Mammary epithelial cell (primary cell): ENCODE data around the gene BAG3.

Source experiments
- EZH2 ChIP-seq: IDR thresholded peaks from 2 replicates; pipeline ENCODE4 v1.6.1; 2012; ENCODE audit warnings: low read length, inconsistent platforms, borderline replicate concordance
- TF ChIP-seq, protein P1 (sequence below), 2 donors: IDR thresholded peaks in 1 of 2; conservative IDR thresholded peaks in 1 of 2; 2 replicates each; pipeline ENCODE4 v1.5.1; 2011 to 2012; ENCODE audit warnings: inconsistent platforms in 2 of 2, low read length in 2 of 2, mild to moderate bottlenecking in 2 of 2, control low read depth in 1 of 2, low read depth in 1 of 2; ENCODE audit not compliant: insufficient read depth in 1 of 2; ENCODE audit errors: extremely low read depth in 1 of 2

DNA sequence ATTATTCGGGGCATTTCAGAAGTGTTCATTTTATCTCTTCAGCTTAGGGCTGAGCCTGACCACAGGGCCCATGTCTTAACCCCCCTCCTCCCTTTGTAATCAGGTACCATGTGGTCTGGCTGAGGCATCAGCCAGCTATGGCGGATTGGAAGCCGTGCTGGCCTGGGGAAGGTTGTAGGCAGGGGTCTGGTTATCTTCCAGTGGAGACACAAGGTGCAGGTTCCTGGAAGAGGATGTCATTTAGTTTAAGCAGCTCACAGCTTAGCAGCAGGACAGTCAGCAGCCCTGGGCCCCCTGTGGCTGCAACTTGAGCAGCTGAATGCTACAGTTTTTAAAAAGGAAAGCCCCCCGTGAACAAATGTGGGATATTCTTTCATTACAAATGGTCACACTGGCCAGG, 22.1 kb downstream of the BAG3 start:
- TF ChIP-seq, protein P1, sequence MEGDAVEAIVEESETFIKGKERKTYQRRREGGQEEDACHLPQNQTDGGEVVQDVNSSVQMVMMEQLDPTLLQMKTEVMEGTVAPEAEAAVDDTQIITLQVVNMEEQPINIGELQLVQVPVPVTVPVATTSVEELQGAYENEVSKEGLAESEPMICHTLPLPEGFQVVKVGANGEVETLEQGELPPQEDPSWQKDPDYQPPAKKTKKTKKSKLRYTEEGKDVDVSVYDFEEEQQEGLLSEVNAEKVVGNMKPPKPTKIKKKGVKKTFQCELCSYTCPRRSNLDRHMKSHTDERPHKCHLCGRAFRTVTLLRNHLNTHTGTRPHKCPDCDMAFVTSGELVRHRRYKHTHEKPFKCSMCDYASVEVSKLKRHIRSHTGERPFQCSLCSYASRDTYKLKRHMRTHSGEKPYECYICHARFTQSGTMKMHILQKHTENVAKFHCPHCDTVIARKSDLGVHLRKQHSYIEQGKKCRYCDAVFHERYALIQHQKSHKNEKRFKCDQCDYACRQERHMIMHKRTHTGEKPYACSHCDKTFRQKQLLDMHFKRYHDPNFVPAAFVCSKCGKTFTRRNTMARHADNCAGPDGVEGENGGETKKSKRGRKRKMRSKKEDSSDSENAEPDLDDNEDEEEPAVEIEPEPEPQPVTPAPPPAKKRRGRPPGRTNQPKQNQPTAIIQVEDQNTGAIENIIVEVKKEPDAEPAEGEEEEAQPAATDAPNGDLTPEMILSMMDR (conservative IDR thresholded peaks at IDR 0.05 in 1 of 2, IDR thresholded peaks at IDR 0.05 in 1 of 2; ENCODE audit: extremely low read depth in 1 of 2, insufficient read depth in 1 of 2, low read depth in 1 of 2, low read length in 2 of 2), result no peak
- no peak for TF ChIP-seq EZH2
